ENCODE measurements around the gene ZDHHC1.

The ZDHHC1 gene

GRCh38 chr16:67441907-67442306 lies 25.6 kb upstream of the ZDHHC1 start:
- Histone ChIP-seq H3K9me3 (replicated peaks in 1 of 2; ENCODE audit: control insufficient read depth in 2 of 2, insufficient read depth in 1 of 2, low read depth in 1 of 2, low read length in 2 of 2) (no peaks in the 10 kb centered on the region), H2BK120ac (ENCODE audit: low read depth, low read length) (no peak overlapping the region), H3K18ac (ENCODE audit: low read length) (peak overlapping the region; percentile 68), H3K27ac (replicated peaks; ENCODE audit: low read length) (peak overlapping the region; percentile 45), H3K9ac (ENCODE audit: low read depth, low read length, poor library complexity) (peak overlapping the region; percentile 71), H4K91ac (ENCODE audit: low read depth, low read length, poor library complexity) (no peak overlapping the region), H3K4me2 (ENCODE audit: insufficient read depth, low read length, poor library complexity, severe bottlenecking) (no peak overlapping the region), H3K79me1 (ENCODE audit: low read depth, low read length) (peaks cover 1% of the 10 kb centered on the region), H2AK5ac (ENCODE audit: low read depth, low read length) (no peak overlapping the region), H4K8ac (ENCODE audit: low read depth, low read length) (no peak overlapping the region), H2BK5ac (ENCODE audit: low read length) (no peak overlapping the region), H3K4ac (ENCODE audit: low read length) (no peak overlapping the region), H3K23ac (ENCODE audit: low read depth, low read length, poor library complexity) (no peak overlapping the region), H3K4me3 (ENCODE audit: low read length in 2 of 2) (no peak overlapping the region), H2BK15ac (ENCODE audit: low read length) (no peak overlapping the region), H3K4me1 (ENCODE audit: control insufficient read depth in 2 of 2, insufficient read depth in 1 of 2, low read depth in 1 of 2, low read length in 2 of 2) (peaks cover 0 to 13% of the 10 kb centered on the region in 2 donors), H2BK12ac (ENCODE audit: low read length) (peak overlapping the region; percentile 82), H2AFZ (ENCODE audit: low read length) (no peak overlapping the region), H3K27me3 (ENCODE audit: control insufficient read depth in 3 of 3, insufficient read depth in 3 of 3, low read depth in 1 of 3, low read length in 3 of 3) (no peaks in the 10 kb centered on the region), H3K14ac (ENCODE audit: low read length) (no peak overlapping the region), H3K36me3 (replicated peaks in 1 of 2; ENCODE audit: control insufficient read depth in 2 of 2, insufficient read depth in 2 of 2, low read length in 2 of 2) (peaks cover 8 to 40% of the 10 kb centered on the region in 2 donors)
- DNase-seq (ENCODE audit: low spot score) = no peak
- no CpG with 5 or more reads among the region's 5 CpGs for WGBS, 2 donors (ENCODE audit: extremely low coverage in 2 of 2, insufficient read length in 2 of 2, insufficient replicate concordance in 1 of 2)

- H3K4ac ChIP-seq (ENCODE audit: low read length) = no peak overlapping the region
- no peaks in the 10 kb centered on the region for H3K27me3 ChIP-seq (ENCODE audit: control insufficient read depth in 3 of 3, insufficient read depth in 3 of 3, low read depth in 1 of 3, low read length in 3 of 3)
- no peak overlapping the region for H2AFZ ChIP-seq (ENCODE audit: low read length)
- peak overlapping the region; percentile 82 for H2BK5ac ChIP-seq (ENCODE audit: low read length)
- peaks cover 11 to 44% of the 10 kb centered on the region in 2 donors for H3K36me3 ChIP-seq (replicated peaks in 1 of 2; ENCODE audit: control insufficient read depth in 2 of 2, insufficient read depth in 2 of 2, low read length in 2 of 2)
- H4K91ac ChIP-seq (ENCODE audit: low read depth, low read length, poor library complexity) = no peak overlapping the region
- H2AK5ac ChIP-seq (ENCODE audit: low read depth, low read length) = no peak overlapping the region
- H3K27ac ChIP-seq (replicated peaks; ENCODE audit: low read length) = peak overlapping the region; percentile 16
- H3K23ac ChIP-seq (ENCODE audit: low read depth, low read length, poor library complexity) = no peak overlapping the region
- H3K4me3 ChIP-seq (ENCODE audit: low read length in 2 of 2) = no peak overlapping the region
- no peak overlapping the region for H2BK15ac ChIP-seq (ENCODE audit: low read length)
- H3K14ac ChIP-seq (ENCODE audit: low read length) = peak overlapping the region; percentile 79
- no peak for DNase-seq (ENCODE audit: low spot score)
- peak overlapping the region; percentile 73 for H3K9ac ChIP-seq (ENCODE audit: low read depth, low read length, poor library complexity)
- H3K18ac ChIP-seq (ENCODE audit: low read length) = peak overlapping the region; percentile 71
- peak overlapping the region; percentile 47 for H2BK120ac ChIP-seq (ENCODE audit: low read depth, low read length)
- no CpG with 5 or more reads among the region's 17 CpGs for WGBS, 2 donors (ENCODE audit: extremely low coverage in 2 of 2, insufficient read length in 2 of 2, insufficient replicate concordance in 1 of 2)
- H4K8ac ChIP-seq (ENCODE audit: low read depth, low read length) = no peak overlapping the region
- peaks cover 0 to 13% of the 10 kb centered on the region in 2 donors for H3K4me1 ChIP-seq (ENCODE audit: control insufficient read depth in 2 of 2, insufficient read depth in 1 of 2, low read depth in 1 of 2, low read length in 2 of 2)
- H3K4me2 ChIP-seq (ENCODE audit: insufficient read depth, low read length, poor library complexity, severe bottlenecking) = no peak overlapping the region
- H3K79me1 ChIP-seq (ENCODE audit: low read depth, low read length) = peaks cover 1% of the 10 kb centered on the region
- no peaks in the 10 kb centered on the region for H3K9me3 ChIP-seq (replicated peaks in 1 of 2; ENCODE audit: control insufficient read depth in 2 of 2, insufficient read depth in 1 of 2, low read depth in 1 of 2, low read length in 2 of 2)
- no peak overlapping the region for H2BK12ac ChIP-seq (ENCODE audit: low read length)
Measured at GRCh38 chr16:67441271-67441753, 25.0 kb upstream of the ZDHHC1 start.

- Histone ChIP-seq H3K4me1 (ENCODE audit: control insufficient read depth in 2 of 2, insufficient read depth in 1 of 2, low read depth in 1 of 2, low read length in 2 of 2) (peaks cover 0 to 10% of the 10 kb centered on the region in 2 donors), H2BK15ac (ENCODE audit: low read length) (no peak overlapping the region), H2AFZ (ENCODE audit: low read length) (no peak overlapping the region), H2BK120ac (ENCODE audit: low read depth, low read length) (no peak overlapping the region), H3K14ac (ENCODE audit: low read length) (no peak overlapping the region), H3K9ac (ENCODE audit: low read depth, low read length, poor library complexity) (no peak overlapping the region), H3K36me3 (replicated peaks in 1 of 2; ENCODE audit: control insufficient read depth in 2 of 2, insufficient read depth in 2 of 2, low read length in 2 of 2) (peaks cover 17 to 43% of the 10 kb centered on the region in 2 donors), H2AK5ac (ENCODE audit: low read depth, low read length) (peak overlapping the region; percentile 28), H4K91ac (ENCODE audit: low read depth, low read length, poor library complexity) (no peak overlapping the region), H2BK12ac (ENCODE audit: low read length) (no peak overlapping the region), H3K27me3 (ENCODE audit: control insufficient read depth in 3 of 3, insufficient read depth in 3 of 3, low read depth in 1 of 3, low read length in 3 of 3) (no peaks in the 10 kb centered on the region), H3K4me2 (ENCODE audit: insufficient read depth, low read length, poor library complexity, severe bottlenecking) (no peak overlapping the region), H3K18ac (ENCODE audit: low read length) (no peak overlapping the region), H4K8ac (ENCODE audit: low read depth, low read length) (no peak overlapping the region), H3K4ac (ENCODE audit: low read length) (no peak overlapping the region), H3K23ac (ENCODE audit: low read depth, low read length, poor library complexity) (peak overlapping the region; percentile 31), H3K4me3 (ENCODE audit: low read length in 2 of 2) (peak overlapping the region in 1 of 2 donors; percentile 45), H3K27ac (replicated peaks; ENCODE audit: low read length) (no peak overlapping the region), H3K9me3 (replicated peaks in 1 of 2; ENCODE audit: control insufficient read depth in 2 of 2, insufficient read depth in 1 of 2, low read depth in 1 of 2, low read length in 2 of 2) (peaks cover 0 to 2% of the 10 kb centered on the region in 2 donors), H2BK5ac (ENCODE audit: low read length) (no peak overlapping the region), H3K79me1 (ENCODE audit: low read depth, low read length) (no peaks in the 10 kb centered on the region)
- WGBS, 2 donors (ENCODE audit: extremely low coverage in 2 of 2, insufficient read length in 2 of 2, insufficient replicate concordance in 1 of 2) = no CpG with 5 or more reads among the region's 19 CpGs
- DNase-seq (ENCODE audit: low spot score) = no peak
Measured at GRCh38 chr16:67438824-67439393, 22.6 kb upstream of the ZDHHC1 start.

GRCh38 chr16:67438098-67438791 lies 22.0 kb upstream of the ZDHHC1 start:
- H3K9me3 ChIP-seq (replicated peaks in 1 of 2; ENCODE audit: control insufficient read depth in 2 of 2, insufficient read depth in 1 of 2, low read depth in 1 of 2, low read length in 2 of 2) = peaks cover 0 to 2% of the 10 kb centered on the region in 2 donors
- peak overlapping the region; percentile 32 for H2BK5ac ChIP-seq (ENCODE audit: low read length)
- H3K79me1 ChIP-seq (ENCODE audit: low read depth, low read length) = no peaks in the 10 kb centered on the region
- no peak overlapping the region for H3K9ac ChIP-seq (ENCODE audit: low read depth, low read length, poor library complexity)
- no peak overlapping the region for H2AFZ ChIP-seq (ENCODE audit: low read length)
- peaks cover 17 to 43% of the 10 kb centered on the region in 2 donors for H3K36me3 ChIP-seq (replicated peaks in 1 of 2; ENCODE audit: control insufficient read depth in 2 of 2, insufficient read depth in 2 of 2, low read length in 2 of 2)
- H3K27me3 ChIP-seq (ENCODE audit: control insufficient read depth in 3 of 3, insufficient read depth in 3 of 3, low read depth in 1 of 3, low read length in 3 of 3) = peaks cover 0 to under 1% (median 0%) of the 10 kb centered on the region in 3 experiments
- H4K8ac ChIP-seq (ENCODE audit: low read depth, low read length) = peak overlapping the region; percentile 52
- no peak overlapping the region for H2BK120ac ChIP-seq (ENCODE audit: low read depth, low read length)
- H4K91ac ChIP-seq (ENCODE audit: low read depth, low read length, poor library complexity) = no peak overlapping the region
- H2BK15ac ChIP-seq (ENCODE audit: low read length) = no peak overlapping the region
- H2AK5ac ChIP-seq (ENCODE audit: low read depth, low read length) = peak overlapping the region; percentile 63
- H3K4me3 ChIP-seq (ENCODE audit: low read length in 2 of 2) = no peak overlapping the region
- H3K27ac ChIP-seq (replicated peaks; ENCODE audit: low read length) = no peak overlapping the region
- no peak overlapping the region for H3K4me2 ChIP-seq (ENCODE audit: insufficient read depth, low read length, poor library complexity, severe bottlenecking)
- WGBS, 2 donors (ENCODE audit: extremely low coverage in 2 of 2, insufficient read length in 2 of 2, insufficient replicate concordance in 1 of 2) = no CpG with 5 or more reads among the region's 20 CpGs
- peak overlapping the region; percentile 12 for H3K23ac ChIP-seq (ENCODE audit: low read depth, low read length, poor library complexity)
- no peak overlapping the region for H3K14ac ChIP-seq (ENCODE audit: low read length)
- no peak for DNase-seq (ENCODE audit: low spot score)
- no peak overlapping the region for H3K18ac ChIP-seq (ENCODE audit: low read length)
- H2BK12ac ChIP-seq (ENCODE audit: low read length) = no peak overlapping the region
- peaks cover 0 to 10% of the 10 kb centered on the region in 2 donors for H3K4me1 ChIP-seq (ENCODE audit: control insufficient read depth in 2 of 2, insufficient read depth in 1 of 2, low read depth in 1 of 2, low read length in 2 of 2)
- H3K4ac ChIP-seq (ENCODE audit: low read length) = no peak overlapping the region

Data from neuronal stem cell (in vitro differentiated cells).